CD4-positive, alpha-beta T cell treated with Interleukin-6 at 100 ng/mL for 8 hours (primary cell): ENCODE measurements around the gene ZNF660.
"Not testable (repeated sequence)": the region's sequence is repeated elsewhere in the genome, so short reads cannot be mapped to it uniquely, and the experiment has no call there.

Experiments used
- DNase-seq: peaks from one replicate; pipeline ENCODE4 v3.0.0-alpha.2; 2020; ENCODE audit warnings: mixed read lengths, low spot score

Gene ZNF660

DNA sequence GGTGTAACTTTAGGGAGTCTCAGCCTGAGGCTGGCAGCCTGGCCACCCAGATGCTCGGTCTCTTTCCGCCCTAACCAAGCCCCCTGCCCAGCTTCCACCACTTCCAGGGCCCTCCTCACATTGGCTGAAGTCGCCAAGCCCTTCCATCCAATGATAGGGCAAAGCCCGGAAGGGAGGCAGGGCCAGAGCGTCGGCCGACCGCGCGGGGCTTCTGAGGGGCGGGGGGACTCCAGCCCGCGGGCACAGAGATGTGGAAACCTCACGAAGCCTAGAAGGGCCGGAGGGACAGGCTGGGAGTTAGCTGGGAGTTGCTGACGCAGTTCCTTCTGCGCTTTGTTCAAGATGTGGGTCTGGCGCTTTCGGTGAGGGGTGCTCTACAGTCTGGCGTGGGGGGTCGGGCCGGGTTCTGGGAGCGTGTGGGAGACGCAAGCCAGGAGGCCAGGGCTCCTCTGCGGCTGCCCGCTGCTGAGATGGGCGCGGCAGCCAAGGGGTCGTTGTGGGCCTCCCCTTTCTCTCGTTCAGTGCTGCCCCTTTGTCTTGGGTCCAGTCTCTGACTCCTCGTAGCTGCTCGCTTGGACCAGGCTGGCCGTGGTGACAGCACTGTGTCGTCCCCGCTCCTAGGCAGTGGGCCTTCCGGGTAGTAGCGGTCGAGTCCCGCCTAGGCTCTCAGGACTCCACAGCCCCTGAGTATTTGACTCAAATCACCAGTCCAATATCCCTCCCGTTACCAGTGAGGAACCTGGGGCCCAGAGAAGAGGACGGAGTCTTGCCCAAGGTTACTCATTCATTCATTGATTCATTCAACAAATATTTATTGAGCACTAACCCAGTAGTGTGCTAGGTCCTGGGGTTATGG lies at the start of gene ZNF660:
TSS of gene ZNF660 (plus strand) at position 319 of the 856 bp plus-strand sequence. CDS start 9,230 bp downstream, outside the sequence.
- DNase-seq = peak; percentile 1

DNA sequence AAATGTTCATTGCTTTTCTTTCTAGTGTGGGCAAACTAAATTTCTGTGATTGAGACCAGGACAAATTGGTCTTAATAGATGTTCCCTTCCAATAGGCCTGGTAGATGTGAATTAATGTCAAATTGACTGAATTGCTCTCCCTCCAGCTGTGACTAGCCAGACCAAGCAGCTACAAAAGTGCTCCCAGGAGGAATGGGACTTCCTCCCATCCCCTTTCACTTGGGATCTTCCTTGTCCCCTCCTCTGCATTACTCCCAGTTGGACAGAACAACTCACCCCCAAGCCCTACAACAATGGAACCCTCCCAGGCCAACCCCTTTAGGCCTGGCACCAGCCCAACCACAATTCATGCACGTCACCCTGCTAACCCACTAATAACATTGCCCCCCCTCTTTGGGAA lies 49.4 kb upstream of the ZNF660 start:
- DNase-seq = no peak

DNA sequence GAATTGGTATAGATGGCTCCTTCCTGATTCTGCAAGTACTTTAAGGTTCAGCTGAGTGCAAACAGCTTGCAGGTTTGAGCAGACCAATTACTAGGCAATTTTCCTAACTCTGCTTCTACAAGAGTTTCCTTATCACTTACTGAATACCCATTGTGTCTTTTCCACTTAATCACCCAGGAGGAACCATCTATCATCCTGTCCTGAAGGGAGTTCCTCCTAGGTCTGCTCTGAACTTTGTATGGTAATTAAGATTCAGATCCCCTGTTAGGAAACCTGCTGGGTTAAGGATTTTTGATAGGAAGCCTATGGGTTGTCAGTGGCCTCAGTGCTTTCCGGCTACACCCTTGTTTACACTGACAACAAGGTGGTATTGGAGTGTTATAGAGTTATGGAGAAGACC lies 40.0 kb upstream of the ZNF660 start:
- not testable (repeated sequence) for DNase-seq

DNA sequence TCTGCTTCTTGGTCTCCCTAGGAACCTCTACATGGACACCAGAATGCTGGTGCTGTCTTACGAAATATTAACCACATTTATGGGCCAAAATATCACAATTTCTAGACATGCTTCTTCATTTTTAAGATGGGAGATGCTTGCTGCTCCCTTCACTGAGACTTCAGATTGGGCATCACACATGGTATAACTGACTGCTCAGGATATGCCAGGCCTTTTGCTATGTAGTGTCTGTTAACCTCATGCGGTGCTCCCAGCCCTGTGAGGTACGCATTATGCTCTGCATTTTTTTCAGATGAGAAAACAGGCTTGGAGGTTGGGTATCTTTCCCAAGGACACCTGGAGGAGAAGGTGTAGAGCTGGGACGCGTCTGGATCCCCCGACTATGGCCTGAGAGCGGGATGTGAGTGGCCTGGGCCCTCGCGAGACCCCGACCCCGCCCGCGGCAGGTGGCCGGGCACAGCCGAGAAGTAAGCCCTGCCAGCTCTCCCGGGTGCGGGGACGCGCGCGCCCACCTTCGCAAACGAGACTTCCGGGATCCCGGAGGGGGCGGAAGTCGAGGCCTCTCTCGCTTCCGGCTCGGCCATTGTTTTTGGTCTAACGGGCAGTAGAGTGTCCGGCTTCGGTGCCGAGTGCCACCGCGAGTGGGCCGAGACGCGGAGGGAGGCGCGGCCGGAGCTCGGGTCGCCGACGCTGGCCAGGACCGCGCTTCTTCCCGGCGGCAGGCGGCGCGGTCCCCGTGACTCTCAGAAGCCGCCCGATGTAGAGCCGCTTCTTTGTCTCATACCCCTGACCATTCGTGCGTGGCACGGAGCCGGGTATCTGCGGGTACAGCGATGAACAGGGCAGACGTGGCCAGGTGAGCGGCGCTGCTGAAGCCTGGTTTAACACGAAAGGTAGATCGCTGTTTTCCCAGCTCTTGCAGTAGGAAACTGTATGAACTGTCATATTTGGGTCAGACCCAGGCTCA lies 29.9 kb upstream of the ZNF660 start, which contains the start of gene ZKSCAN7:
TSS of gene ZKSCAN7 (plus strand) at position 568 of the 967 bp plus-strand sequence. CDS start 1,855 bp downstream, outside the sequence.
- DNase-seq = peak; percentile 25

DNA sequence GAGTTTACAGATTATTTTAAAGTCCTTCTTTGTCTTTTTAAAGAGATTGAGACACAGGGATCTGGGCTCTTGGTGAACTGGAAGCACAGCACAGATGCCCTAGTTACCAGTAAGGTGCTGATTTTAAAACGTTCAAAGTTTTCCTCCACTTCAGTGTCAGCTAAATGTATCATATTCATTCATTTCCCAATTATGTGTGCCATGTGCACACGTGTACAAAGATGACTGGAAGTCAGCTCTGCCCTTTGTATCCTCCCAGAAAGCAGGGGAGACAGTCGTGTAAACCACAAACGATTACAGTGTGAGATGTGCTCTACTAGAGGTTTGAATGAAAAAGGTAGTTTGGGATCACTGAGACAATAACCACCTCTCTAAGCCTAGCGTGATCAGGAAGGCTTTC lies 29.0 kb upstream of the ZNF660 start:
- DNase-seq = no peak

DNA sequence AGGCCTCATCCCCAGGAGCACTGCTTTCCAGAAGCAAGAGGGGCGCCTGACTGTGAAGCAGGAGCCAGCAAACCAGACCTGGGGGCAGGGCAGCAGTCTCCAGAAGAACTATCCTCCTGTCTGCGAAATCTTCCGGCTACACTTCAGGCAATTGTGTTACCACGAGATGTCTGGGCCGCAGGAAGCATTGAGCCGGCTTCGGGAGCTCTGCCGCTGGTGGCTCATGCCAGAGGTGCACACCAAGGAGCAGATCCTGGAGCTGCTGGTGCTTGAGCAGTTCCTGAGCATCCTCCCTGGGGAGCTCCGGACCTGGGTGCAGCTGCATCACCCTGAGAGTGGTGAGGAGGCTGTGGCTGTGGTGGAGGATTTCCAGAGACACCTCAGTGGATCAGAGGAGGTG lies 27.7 kb upstream of the ZNF660 start:
- DNase-seq = no peak

DNA sequence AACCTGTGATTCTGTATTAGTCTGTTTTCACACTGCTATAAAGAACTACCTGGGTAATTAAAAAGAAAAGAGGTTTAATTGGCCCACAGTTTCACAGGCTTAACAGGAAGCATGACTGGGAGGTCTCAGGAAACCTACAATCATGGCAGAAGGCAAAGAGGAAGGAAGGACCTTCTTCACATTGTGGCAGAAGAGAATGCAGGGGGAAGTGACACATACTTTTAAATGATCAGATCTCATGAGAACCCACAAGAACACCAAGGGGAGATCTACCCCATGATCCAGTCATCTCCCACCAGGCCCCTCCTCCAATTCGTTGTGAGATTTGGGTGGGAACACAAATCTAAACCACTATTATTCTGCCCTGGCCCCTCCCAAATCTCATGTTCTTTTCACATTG lies 23.7 kb upstream of the ZNF660 start:
- no peak for DNase-seq

DNA sequence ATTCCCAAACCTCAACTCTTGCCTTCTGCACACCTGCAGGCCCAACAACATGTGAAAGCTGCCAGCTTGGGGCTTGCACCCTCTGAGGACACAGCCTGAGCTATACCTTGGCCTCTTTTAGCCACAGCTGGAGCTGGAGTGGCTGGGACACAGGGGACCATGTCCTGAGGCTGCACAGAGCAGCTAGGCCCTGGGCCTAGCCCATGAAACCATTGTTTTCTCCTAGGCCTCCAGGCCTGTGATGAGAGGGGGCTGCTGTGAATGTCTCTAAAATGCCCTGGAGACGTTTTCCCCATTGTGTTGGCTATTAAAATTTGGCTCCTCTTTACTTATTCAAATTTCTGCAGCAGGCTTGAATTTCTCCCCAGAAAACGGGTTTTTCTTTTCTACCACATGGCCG lies 22.6 kb upstream of the ZNF660 start:
- no peak for DNase-seq

DNA sequence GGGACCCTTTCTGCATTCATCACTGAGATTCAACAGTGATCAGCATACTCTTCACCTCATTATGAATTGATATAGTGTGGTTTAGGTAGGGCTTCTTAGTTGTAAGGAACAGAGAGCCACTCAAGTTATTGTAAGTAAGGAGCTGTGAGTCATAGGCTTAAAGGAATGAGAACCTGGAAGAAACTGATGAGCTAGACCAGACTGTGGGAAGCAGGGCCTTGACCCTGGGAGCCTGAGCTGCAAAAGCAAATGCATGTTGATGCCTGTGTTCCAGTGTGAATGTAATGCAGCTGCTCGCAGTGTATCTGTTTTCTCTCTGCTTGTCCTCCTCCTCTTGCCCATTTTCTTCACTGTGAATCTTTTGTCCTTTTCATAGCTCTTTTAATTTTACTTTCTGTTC lies 16.2 kb upstream of the ZNF660 start:
- DNase-seq = no peak

DNA sequence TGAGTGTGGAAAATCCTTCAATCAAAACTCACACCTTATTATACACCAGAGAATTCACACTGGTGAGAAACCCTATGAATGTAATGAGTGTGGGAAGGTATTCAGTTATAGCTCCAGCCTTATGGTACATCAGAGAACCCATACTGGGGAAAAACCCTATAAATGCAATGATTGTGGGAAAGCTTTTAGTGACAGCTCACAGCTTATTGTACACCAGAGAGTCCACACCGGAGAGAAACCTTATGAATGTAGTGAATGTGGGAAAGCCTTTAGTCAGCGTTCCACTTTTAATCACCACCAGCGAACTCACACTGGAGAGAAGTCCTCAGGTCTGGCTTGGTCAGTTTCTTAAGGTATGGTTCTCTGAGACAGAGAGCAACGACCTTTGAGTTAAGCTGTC lies 13.7 kb upstream of the ZNF660 start:
- DNase-seq = no peak

DNA sequence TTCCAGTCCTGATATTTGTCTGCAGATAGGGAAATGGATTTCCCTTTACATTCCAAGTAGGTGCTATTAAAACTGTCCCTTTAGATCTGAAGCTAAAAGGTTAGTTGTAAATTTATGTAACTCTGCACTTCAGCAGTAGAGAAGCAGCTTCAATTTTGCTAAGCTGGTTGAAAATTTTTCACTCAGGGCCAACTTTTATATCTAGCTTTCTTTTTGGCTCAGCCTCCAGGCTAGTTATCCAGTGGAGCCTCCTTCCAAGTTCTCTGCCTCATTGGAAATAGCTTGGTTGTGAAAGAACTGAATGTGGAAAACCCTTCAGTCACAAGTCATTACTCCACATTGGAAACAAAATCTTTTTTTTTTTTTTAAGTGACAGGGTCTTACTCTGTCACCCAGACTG lies 8.2 kb upstream of the ZNF660 start:
- DNase-seq = no peak

DNA sequence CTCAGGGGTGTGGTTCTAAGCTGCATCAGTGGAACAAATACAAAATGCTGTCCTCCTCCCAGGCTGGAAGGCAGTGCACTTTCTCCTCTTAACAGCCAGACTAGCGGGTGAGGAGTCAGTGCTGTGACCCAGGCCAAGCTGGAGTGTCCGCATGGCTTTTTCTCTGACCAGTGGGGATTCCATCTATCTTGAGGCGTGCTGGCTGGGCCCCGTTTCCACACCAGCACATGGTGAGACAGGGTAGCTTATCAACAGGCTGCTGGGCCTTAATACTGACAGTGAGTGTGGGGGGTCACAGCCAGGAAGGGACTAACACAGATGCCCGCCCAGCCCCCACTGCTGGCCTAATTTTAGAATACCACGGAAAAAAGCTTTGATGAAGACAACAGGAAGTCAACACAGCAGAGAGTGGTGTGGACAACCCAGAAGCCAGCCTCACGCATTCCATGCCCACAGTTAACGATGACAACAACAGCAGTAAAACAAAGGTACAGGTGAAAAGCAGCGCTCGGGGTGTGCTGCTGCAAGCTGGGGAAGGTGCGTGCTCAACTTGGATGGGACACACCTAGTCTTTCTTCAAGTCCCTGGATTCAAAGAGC lies 7.3 kb upstream of the ZNF660 start:
- not testable (repeated sequence) for DNase-seq

DNA sequence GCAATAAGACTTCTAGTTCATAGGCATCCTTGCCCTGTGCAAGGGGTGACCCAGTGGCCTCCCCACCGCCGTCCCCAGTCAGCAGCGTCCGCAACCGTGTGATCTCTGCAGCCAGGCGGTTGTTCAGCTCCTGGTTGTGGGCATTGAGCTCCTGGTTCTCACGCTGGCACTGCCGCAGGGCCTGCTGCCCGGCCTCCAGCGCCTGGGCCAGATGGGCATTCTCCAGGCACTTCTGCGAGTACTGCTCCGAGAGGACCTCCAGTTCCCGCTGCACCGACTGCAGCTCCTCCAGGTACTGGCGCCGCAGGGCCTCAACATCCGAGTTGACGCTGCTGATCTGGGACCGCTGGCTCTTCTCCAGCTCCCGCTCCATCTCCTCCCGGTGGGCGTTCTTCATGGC lies 6.4 kb upstream of the ZNF660 start:
- DNase-seq = not testable (repeated sequence)

DNA sequence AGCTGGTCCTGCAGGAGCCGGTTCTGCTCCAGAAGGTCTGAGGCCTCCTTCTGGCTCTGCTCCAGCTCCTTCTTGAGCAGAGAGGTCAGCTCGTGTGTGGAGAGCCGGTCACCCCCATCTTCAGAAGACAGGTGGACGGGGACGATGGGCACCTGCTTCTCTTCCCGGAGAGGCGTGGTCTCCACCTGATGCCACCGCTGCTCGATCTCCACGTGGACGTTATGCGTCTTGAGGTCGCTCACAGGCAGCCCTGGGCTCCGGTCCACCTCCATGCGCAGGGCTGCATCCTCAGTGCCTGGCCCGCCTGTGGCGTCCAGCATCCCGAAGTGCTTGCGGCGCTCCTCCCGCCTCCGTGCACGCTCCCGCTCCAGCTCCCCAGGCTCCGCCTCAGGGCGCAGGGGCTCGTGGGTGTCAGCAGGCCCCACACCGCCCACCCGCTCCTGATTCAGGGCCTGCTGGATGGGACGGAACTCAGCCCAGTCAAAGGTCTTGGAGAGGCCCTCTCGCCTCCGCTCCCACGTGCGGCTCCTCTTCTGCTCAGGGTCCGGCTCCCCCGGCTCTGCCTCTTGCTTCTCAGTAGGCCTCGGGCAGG lies 5.7 kb upstream of the ZNF660 start:
- not testable (repeated sequence) for DNase-seq

DNA sequence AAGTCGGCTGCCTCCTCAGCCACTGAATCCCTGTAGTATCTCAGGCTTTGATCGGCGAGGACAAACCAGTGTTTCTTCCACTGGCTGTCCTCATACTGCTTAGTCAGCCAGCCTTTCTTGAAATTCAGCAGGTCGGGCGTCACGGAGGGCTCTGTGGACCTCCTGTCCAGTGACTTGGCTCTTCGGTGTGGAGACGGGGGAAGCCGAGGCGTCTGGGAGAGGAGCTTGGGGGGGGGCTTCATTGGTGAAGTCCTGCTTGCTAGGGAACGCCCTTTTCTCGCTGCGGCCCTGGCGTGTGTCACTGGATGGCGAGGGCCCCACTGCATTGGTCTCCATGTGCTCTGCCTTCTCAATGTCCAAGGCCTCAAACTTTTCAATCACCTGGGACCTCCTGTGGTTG lies 5.0 kb upstream of the ZNF660 start:
- DNase-seq = not testable (repeated sequence)

DNA sequence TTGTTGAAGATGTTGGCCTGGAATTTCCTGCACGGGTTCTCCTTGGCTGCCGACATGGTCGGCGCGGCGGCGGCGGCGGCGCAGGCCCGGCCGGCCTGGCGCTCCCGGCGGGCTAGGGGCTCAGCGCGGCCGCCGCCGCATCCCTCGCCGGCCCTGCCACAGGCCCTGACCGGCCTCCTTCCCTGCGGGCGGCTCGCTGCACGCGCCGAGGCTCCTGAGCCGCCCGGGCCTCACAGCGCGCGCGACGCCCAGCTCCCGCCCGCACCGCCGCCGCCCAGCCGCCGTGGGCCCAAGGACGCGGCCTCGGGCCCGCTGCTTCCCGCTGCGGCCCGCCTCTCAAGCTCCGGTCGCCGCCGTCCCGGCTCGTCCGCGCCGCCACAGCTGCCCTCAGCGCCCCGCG lies 3.8 kb upstream of the ZNF660 start:
- DNase-seq = not testable (repeated sequence)

DNA sequence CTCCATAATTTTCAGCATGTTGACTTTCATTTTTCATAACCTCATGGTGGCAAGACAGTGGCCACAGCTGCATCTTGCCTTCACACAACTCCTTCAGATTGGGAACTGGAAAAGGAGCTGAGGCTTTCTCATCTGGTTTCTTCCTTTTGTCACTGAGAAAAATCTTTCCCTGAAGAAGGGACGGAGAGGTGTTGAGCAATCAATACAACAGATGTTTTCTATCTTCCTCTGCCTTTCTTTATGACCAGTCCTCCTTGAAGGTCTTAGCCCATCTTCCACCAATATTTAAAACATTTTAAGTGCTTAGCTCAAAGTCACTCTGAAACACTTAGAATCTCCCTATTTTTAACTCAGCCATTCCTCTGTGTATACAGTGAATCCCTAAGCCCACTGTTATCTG lies 11.9 kb downstream of the ZNF660 start:
- no peak for DNase-seq

DNA sequence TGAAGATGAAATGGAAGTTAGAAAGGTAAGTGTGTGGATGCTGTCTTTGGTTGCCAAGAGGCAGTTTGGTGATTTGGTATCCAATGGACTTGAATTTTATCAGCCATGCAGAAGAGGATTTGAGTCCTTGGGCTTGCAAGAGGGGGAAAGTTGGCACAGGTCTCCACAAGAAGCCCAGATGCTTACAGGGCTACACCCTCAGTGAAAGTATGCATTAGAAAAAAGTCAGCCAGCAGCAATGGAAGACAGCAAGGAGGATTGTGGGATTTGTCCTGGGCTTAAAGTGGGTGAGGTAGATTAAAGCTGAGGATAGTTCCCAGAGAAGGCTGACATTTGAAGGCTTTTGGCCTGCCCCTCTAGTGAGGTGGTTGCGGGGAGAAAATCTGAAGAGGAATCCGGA lies 17.0 kb downstream of the ZNF660 start:
- no peak for DNase-seq

DNA sequence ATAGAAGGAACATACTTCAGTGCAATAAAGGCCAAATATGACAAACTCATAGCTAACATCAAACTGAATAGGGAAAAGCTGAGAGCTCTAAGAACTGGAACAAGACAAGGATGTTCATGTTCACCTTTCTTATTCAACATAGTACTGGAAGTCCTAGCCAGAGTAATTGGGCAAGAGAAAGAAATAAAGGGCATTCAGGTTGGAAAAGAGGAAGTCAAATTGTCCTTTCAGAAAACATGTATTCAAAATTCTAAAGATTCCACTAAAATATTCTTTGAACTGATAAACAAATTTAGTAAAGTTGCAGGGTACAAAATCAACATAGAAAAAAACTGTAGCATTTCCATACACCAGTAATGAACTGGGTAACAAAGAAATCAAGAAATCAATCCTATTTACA lies 27.9 kb downstream of the ZNF660 start:
- no peak for DNase-seq

DNA sequence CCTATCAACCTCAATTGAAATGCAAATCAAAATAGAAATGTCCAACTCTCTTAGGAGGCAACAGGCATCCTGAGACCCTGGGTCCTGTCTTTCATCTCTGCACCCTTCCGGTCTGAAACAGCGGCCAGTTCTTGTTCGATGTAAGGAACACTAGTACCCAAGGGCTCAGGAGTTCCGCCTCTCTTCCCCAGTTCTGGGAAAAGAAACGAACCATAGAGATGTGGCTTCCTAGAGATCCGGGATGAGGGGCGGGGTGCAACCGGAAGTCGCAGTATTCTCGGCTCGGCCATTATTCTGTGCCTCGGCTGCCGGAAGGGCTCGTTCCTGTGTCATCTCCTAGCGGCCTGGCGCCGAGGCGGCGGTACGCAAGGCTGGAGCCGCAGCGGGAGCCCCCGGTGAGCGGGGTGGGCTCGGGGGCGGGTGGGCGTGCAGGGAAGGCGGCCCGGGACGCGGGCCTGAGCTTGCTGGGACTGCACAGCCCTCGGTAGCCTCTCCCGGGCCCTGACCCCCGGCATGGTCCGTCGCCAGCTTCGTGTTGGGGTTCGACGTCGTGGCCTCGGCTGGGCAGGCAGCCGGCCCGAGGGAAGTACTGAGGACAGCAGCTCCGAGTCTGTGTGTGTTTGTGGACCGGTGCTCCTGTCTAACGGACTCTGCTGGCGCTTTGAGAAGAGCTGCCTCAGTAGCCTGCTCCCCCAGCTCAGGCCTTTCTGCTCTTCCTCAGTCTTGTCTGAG lies 40.2 kb downstream of the ZNF660 start, which contains the start of gene ZNF197:
TSS of gene ZNF197 (plus strand) at position 288 of the 732 bp plus-strand sequence. CDS start 4,119 bp downstream, outside the sequence.
- DNase-seq = peak; percentile 43

DNA sequence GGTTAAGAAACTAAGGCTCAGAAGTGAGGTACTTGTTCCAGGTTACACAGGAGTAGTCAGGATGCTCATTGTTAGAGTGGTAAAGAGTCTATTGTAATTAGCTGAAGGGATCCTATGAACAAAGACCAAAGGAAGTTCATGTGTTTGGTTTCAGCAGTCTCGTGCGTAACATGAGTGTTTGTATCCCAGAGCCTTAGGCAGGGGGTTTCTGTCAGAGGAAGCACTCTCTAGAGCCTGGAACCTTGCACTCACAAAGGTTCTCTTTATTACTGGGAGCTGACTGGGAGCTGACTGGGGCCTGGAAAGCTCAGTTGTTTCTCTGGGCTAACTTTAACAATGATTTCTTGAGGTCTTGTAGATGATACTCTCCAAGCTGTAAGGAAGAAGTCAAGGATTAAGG lies 44.0 kb downstream of the ZNF660 start:
- DNase-seq = no peak
